ENCODE results near the gene FASN. TPM values are rescaled to one million over a fixed set of nuclear protein-coding genes. Genes with fewer than 3 reads are reported as not detected.

The FASN gene
- total and polyA plus RNA-seq, 2 donors (not counting 3 experiments of a cell fraction or from before 2014, with no cell fraction given), result 101 to 360 TPM

GRCh38 chr17:82101301-82101715 is 3.3 kb upstream of the FASN start:
- dilution Hi-C loops (cut with MboI; ENCODE audit: extremely low pct_ligation_motif_present, low sequenced_read_pairs) (no loop called here), intact Hi-C loops (cut with micrococcal nuclease) (no loop called here)
- Histone ChIP-seq H4K20me1 (replicated peaks; ENCODE audit: control insufficient read depth, extremely low read depth, insufficient read depth, low read length) (no peaks in the 10 kb centered on the region), H3K36me3 (ENCODE audit: control insufficient read depth in 2 of 2, extremely low read depth in 1 of 2, insufficient read depth in 2 of 2, low read length in 2 of 2) (no peaks in the 10 kb centered on the region), H3K27me3 (ENCODE audit: control insufficient read depth in 2 of 2, insufficient read depth in 2 of 2, low read length in 2 of 2) (no peaks in the 10 kb centered on the region), H3K4me1 (ENCODE audit: control insufficient read depth, extremely low read depth, insufficient read depth, low read length) (peaks cover 18% of the 10 kb centered on the region), H3K4me3 (replicated peaks in 1 of 3; ENCODE audit: insufficient read depth in 1 of 3, low read depth in 1 of 3, low read length in 3 of 3) (no peak overlapping the region), H3K9ac (replicated peaks; ENCODE audit: extremely low read depth, insufficient read depth, low read length) (no peak overlapping the region), H2AFZ (ENCODE audit: low read depth, low read length) (no peak overlapping the region), H3K4me2 (ENCODE audit: insufficient read depth, low read length) (no peak overlapping the region), H3K27ac (ENCODE audit: insufficient read depth, low read depth, low read length) (no peak overlapping the region), H3K9me3 (replicated peaks; ENCODE audit: control insufficient read depth, insufficient read depth, low read length) (no peaks in the 10 kb centered on the region), H3K9me1 (replicated peaks; ENCODE audit: control insufficient read depth, extremely low read depth, insufficient read depth, low read length) (no peaks in the 10 kb centered on the region), H3K79me2 (ENCODE audit: control insufficient read depth, insufficient read depth, low read length) (peaks cover 18% of the 10 kb centered on the region)
- ChIA-PET CTCF (interaction anchor here (3.3 kb wide), 1 partner anchor 71 kb away, joined by 8 read pairs; the partner anchor contains the start of gene RAC3), POLR2A (no interaction called here)
- no TSS peak for BruUV-seq (replicated peaks)
- no peak for FAIRE-seq
- DNase-seq (ENCODE audit: low read depth, low spot score), result no peak
- TF ChIP-seq POLR2AphosphoS5 (IDR thresholded peaks at IDR 0.05; ENCODE audit: insufficient read depth, low read depth, low read length) (no peak), MAX (IDR thresholded peaks at IDR 0.05; ENCODE audit: insufficient read depth, insufficient read length) (no peak), GATA2 (IDR thresholded peaks at IDR 0.05; ENCODE audit: insufficient read depth, insufficient read length, low read depth, low read length) (no peak), MYC (IDR thresholded peaks at IDR 0.05; ENCODE audit: low read depth, low read length) (no peak)

- Histone ChIP-seq H3K36me3 (ENCODE audit: control insufficient read depth in 2 of 2, extremely low read depth in 1 of 2, insufficient read depth in 2 of 2, low read length in 2 of 2) (no peaks in the 10 kb centered on the region), H3K9me1 (replicated peaks; ENCODE audit: control insufficient read depth, extremely low read depth, insufficient read depth, low read length) (no peaks in the 10 kb centered on the region), H3K4me3 (replicated peaks in 1 of 3; ENCODE audit: insufficient read depth in 1 of 3, low read depth in 1 of 3, low read length in 3 of 3) (no peak overlapping the region), H4K20me1 (replicated peaks; ENCODE audit: control insufficient read depth, extremely low read depth, insufficient read depth, low read length) (no peaks in the 10 kb centered on the region), H3K27me3 (ENCODE audit: control insufficient read depth in 2 of 2, insufficient read depth in 2 of 2, low read length in 2 of 2) (no peaks in the 10 kb centered on the region), H3K79me2 (ENCODE audit: control insufficient read depth, insufficient read depth, low read length) (peaks cover 24% of the 10 kb centered on the region), H3K9ac (replicated peaks; ENCODE audit: extremely low read depth, insufficient read depth, low read length) (no peak overlapping the region), H3K9me3 (replicated peaks; ENCODE audit: control insufficient read depth, insufficient read depth, low read length) (no peaks in the 10 kb centered on the region), H3K4me2 (ENCODE audit: insufficient read depth, low read length) (no peak overlapping the region), H2AFZ (ENCODE audit: low read depth, low read length) (no peak overlapping the region), H3K4me1 (ENCODE audit: control insufficient read depth, extremely low read depth, insufficient read depth, low read length) (peaks cover 20% of the 10 kb centered on the region), H3K27ac (ENCODE audit: insufficient read depth, low read depth, low read length) (no peak overlapping the region)
- no TSS peak for BruUV-seq (replicated peaks)
- TF ChIP-seq EZH2 (IDR thresholded peaks at IDR 0.05; ENCODE audit: borderline replicate concordance, low read depth, low read length, severe bottlenecking), result no peak
- TF ChIP-seq POLR2AphosphoS5 (IDR thresholded peaks at IDR 0.05; ENCODE audit: insufficient read depth, low read depth, low read length), result no peak
- TF ChIP-seq MYC (IDR thresholded peaks at IDR 0.05; ENCODE audit: low read depth, low read length), result no peak
- no peak for TF ChIP-seq GATA2 (IDR thresholded peaks at IDR 0.05; ENCODE audit: insufficient read depth, insufficient read length, low read depth, low read length)
- no peak for TF ChIP-seq POLR2A (IDR thresholded peaks at IDR 0.05; ENCODE audit: low read depth, low read length)
- TF ChIP-seq MAX (IDR thresholded peaks at IDR 0.05; ENCODE audit: insufficient read depth, insufficient read length), result no peak
- no peak for TF ChIP-seq JUN (IDR thresholded peaks at IDR 0.05; ENCODE audit: borderline replicate concordance, insufficient read depth, insufficient read length, low read depth)
- no peak for TF ChIP-seq CTCF (IDR thresholded peaks at IDR 0.05; ENCODE audit: extremely low read depth in 1 of 2, insufficient read depth in 1 of 2, low read depth in 1 of 2, low read length in 2 of 2)
- no peak for TF ChIP-seq FOS (IDR thresholded peaks at IDR 0.05; ENCODE audit: borderline replicate concordance, insufficient read depth, low read length)
- DNase-seq (ENCODE audit: low read depth, low spot score), result no peak
- dilution Hi-C loops (cut with MboI; ENCODE audit: extremely low pct_ligation_motif_present, low sequenced_read_pairs) (no loop called here), intact Hi-C loops (cut with micrococcal nuclease) (no loop called here)
- FAIRE-seq, result no peak
- POLR2A ChIA-PET, result no interaction called here
- CTCF ChIA-PET, result no interaction called here
Observed at GRCh38 chr17:82100502-82101298, 2.7 kb upstream of the FASN start.
